HCT116 (cell line): ENCODE results near the gene ELMOD2. TPM values are rescaled to one million over a fixed set of nuclear protein-coding genes. Genes with fewer than 3 reads are reported as not detected.

Experiments
- ATAC-seq: fragments of 200-7000 bp; cut with Tn5 transposase; 2 replicates; pipeline ENCODE4 v1.9.1; 2020; ENCODE audit warnings: mild to moderate bottlenecking, moderate library complexity
- BruUV-seq: library from RNA; stranded (reverse); fragments of 400-500 nt; replicated peaks from 2 replicates; lab custom pipeline; 2021; lab: Mats Ljungman, UMichigan
- CTCF ChIA-PET: fragments of 300-600 bp; sonication (Branson Sonifier 250); formaldehyde crosslinking; loops from one replicate; lab custom pipeline; 2021; ENCODE audit warnings: antibody characterized with exemption; lab: Charles Lee
- POLR2A ChIA-PET: fragments of 300-600, 350-600 bp; sonication (Branson Sonifier 250); formaldehyde crosslinking; loops from one replicate; lab custom pipeline; 2021; ENCODE audit warnings: antibody characterized with exemption; lab: Charles Lee
- RAD21 ChIA-PET, 2 experiments: fragments of 300-600 bp; sonication (Branson Sonifier 250); formaldehyde crosslinking; loops; one replicate each; lab custom pipeline; 2023; ENCODE audit warnings: low total read pairs in 2 of 2; ENCODE audit not compliant: uncharacterized antibody in 2 of 2, unreplicated experiment in 2 of 2, low non-redundant PET in 1 of 2; lab: Charles Lee
- DNase-seq: peaks from one replicate; pipeline ENCODE4 v3.0.0-alpha.2; 2010; ENCODE audit warnings: low read depth, low spot score
- H2AFZ ChIP-seq: fragments of 200-600 bp; shearing (Covaris generic), sonication (generic); 2 replicates; pipeline ENCODE4 v1.6.1; 2017; ENCODE audit warnings: low read depth, mixed run types, mixed read lengths, antibody characterized with exemption, low read length; ENCODE audit not compliant: poor library complexity, severe bottlenecking
- H3K27ac ChIP-seq: 2 replicates; pipeline ENCODE4 v1.5.1; 2012; ENCODE audit warnings: low read depth, low read length
- H3K27me3 ChIP-seq: fragments of 200-600 bp; sonication (generic); 2 replicates; pipeline ENCODE4 v1.6.1; 2016; ENCODE audit warnings: mixed run types, low read length, mixed read lengths; ENCODE audit not compliant: insufficient read depth
- H3K36me3 ChIP-seq, 2 experiments: fragments of 200-500 bp in 1 of 2; fragments of 200-600 bp in 1 of 2; sonication (Bioruptor generic) in 1 of 2; sonication (generic) in 1 of 2; 2 replicates each; pipeline versions ENCODE4 v1.5.1 to v1.6.1; 2014 to 2016; ENCODE audit warnings: low read length in 2 of 2, inconsistent platforms in 1 of 2, mixed read lengths in 1 of 2, mixed run types in 1 of 2; ENCODE audit not compliant: insufficient read depth in 2 of 2, control insufficient read depth in 1 of 2
- H3K4me1 ChIP-seq, 2 experiments: fragments of 200-600 bp in 1 of 2; sonication (generic) in 1 of 2; 2 replicates each; pipeline versions ENCODE4 v1.5.1 to v1.6.1; 2012 to 2017; ENCODE audit warnings: low read length in 2 of 2, inconsistent platforms in 1 of 2, mild to moderate bottlenecking in 1 of 2, mixed read lengths in 1 of 2, mixed run types in 1 of 2, moderate library complexity in 1 of 2; ENCODE audit not compliant: insufficient read depth in 2 of 2, control insufficient read depth in 1 of 2
- H3K4me2 ChIP-seq: fragments of 200-600 bp; sonication (generic); 2 replicates; pipeline ENCODE4 v1.6.1; 2017; ENCODE audit warnings: mixed run types, low read length, mixed read lengths
- H3K4me3 ChIP-seq, 2 experiments: fragments of 200-600 bp in 1 of 2; sonication (generic) in 1 of 2; replicated peaks in 1 of 2; 2 replicates each; pipeline ENCODE4 v1.5.1; 2011 to 2016; ENCODE audit warnings: low read length in 2 of 2, control low read depth in 1 of 2, low read depth in 1 of 2, mild to moderate bottlenecking in 1 of 2, mixed read lengths in 1 of 2, mixed run types in 1 of 2
- H3K79me2 ChIP-seq: fragments of 200-600 bp; sonication (generic); 2 replicates; pipeline ENCODE4 v1.6.1; 2017; ENCODE audit warnings: mild to moderate bottlenecking, mixed run types, low read length, moderate library complexity, mixed read lengths; ENCODE audit not compliant: insufficient read depth
- H3K9ac ChIP-seq: fragments of 200-600 bp; sonication (generic); 2 replicates; pipeline ENCODE4 v1.6.1; 2016; ENCODE audit warnings: low read length, mixed read lengths
- H3K9me2 ChIP-seq: fragments of 200-600 bp; sonication (generic), shearing (Covaris generic); 2 replicates; pipeline ENCODE4 v1.6.1; 2017; ENCODE audit warnings: mixed run types, mild to moderate bottlenecking, moderate library complexity; ENCODE audit not compliant: insufficient read depth
- H3K9me3 ChIP-seq, 2 experiments: fragments of 200-500 bp in 1 of 2; fragments of 200-600 bp in 1 of 2; sonication (Bioruptor generic) in 1 of 2; sonication (generic) in 1 of 2; 2 replicates each; pipeline ENCODE4 v1.6.1; 2014 to 2017; ENCODE audit warnings: low read length in 2 of 2, mixed read lengths in 2 of 2, inconsistent platforms in 1 of 2, low read depth in 1 of 2, mild to moderate bottlenecking in 1 of 2, mixed run types in 1 of 2, moderate library complexity in 1 of 2; ENCODE audit not compliant: control insufficient read depth in 1 of 2, insufficient read depth in 1 of 2
- H4K20me1 ChIP-seq: fragments of 200-600 bp; sonication (generic), shearing (Covaris generic); 2 replicates; pipeline ENCODE4 v1.6.1; 2017; ENCODE audit warnings: mixed run types, mild to moderate bottlenecking, moderate library complexity; ENCODE audit not compliant: insufficient read depth
- CEBPB ChIP-seq: IDR thresholded peaks from 2 replicates; pipeline ENCODE4 v1.6.1; 2012; ENCODE audit warnings: low read depth
- ELF1 ChIP-seq: IDR thresholded peaks from 2 replicates; pipeline ENCODE4 v1.6.1; 2012; ENCODE audit warnings: low read depth, borderline replicate concordance
- EZH2phosphoT487 ChIP-seq: fragments of 200-600 bp; IDR thresholded peaks from 2 replicates; pipeline ENCODE4 v1.6.1; 2018; ENCODE audit warnings: antibody characterized with exemption, borderline replicate concordance
- FOSL1 ChIP-seq: IDR thresholded peaks from 2 replicates; pipeline ENCODE4 v1.6.1; 2012; ENCODE audit warnings: low read depth
- POLR2A ChIP-seq: IDR thresholded peaks from 2 replicates; pipeline ENCODE4 v1.7.0; 2011; ENCODE audit warnings: borderline replicate concordance; ENCODE audit not compliant: insufficient read depth, insufficient read length; ENCODE audit errors: extremely low read depth
- POLR2AphosphoS5 ChIP-seq: IDR thresholded peaks from 2 replicates; pipeline ENCODE4 v1.6.1; 2011; ENCODE audit warnings: mild to moderate bottlenecking, low read depth, low read length, moderate library complexity
- RAD21 ChIP-seq: IDR thresholded peaks from 2 replicates; pipeline ENCODE4 v1.6.1; 2012; ENCODE audit warnings: low read depth, mild to moderate bottlenecking
- SP1 ChIP-seq: IDR thresholded peaks from 2 replicates; pipeline ENCODE4 v1.6.1; 2012; ENCODE audit warnings: low read depth
- SRF ChIP-seq: IDR thresholded peaks from 2 replicates; pipeline ENCODE4 v1.6.1; 2012; ENCODE audit warnings: low read depth
- ZFX ChIP-seq: fragments of 450-650 bp; IDR thresholded peaks from 2 replicates; pipeline ENCODE4 v1.6.1; 2017
- intact Hi-C: fragments of 100-400 bp; cut with micrococcal nuclease; formaldehyde crosslinking; loops from 2 replicates; pipeline ENCODE4 v1.10.0; 2022
- total RNA-seq: library from RNA; stranded (reverse); gene quantifications from one replicate; pipeline ENCODE4 v1.2.1, GENCODE V29; 2021; ENCODE audit not compliant: unreplicated experiment
- TF ChIP-seq, protein P1 (sequence below): IDR thresholded peaks from 2 replicates; pipeline ENCODE4 v1.6.1; 2012; ENCODE audit warnings: low read depth
- TF ChIP-seq, protein P2 (sequence below): IDR thresholded peaks from 2 replicates; pipeline ENCODE4 v1.6.1; 2011; ENCODE audit warnings: mild to moderate bottlenecking, low read length, moderate library complexity; ENCODE audit not compliant: insufficient replicate concordance; ENCODE audit errors: extremely low read depth
- TF ChIP-seq, protein P3 (sequence below), 3 experiments: fragments of 200-600 bp in 1 of 3; sonication (generic) in 1 of 3; IDR thresholded peaks in 2 of 3; conservative IDR thresholded peaks in 1 of 3; 2 replicates each; pipeline ENCODE4 v1.5.1; 2012 to 2017; ENCODE audit warnings: low read depth in 2 of 3, low read length in 2 of 3, antibody characterized with exemption in 1 of 3, borderline replicate concordance in 1 of 3, control low read depth in 1 of 3, mild to moderate bottlenecking in 1 of 3, mixed read lengths in 1 of 3, mixed run types in 1 of 3, moderate library complexity in 1 of 3; ENCODE audit not compliant: insufficient read depth in 1 of 3

ELMOD2 gene
- total RNA-seq, 1 experiment from 2014 or later: 26.6 TPM

GRCh38 chr4:140529434-140529833, 5.5 kb downstream of the ELMOD2 start:
- no peak overlapping the region for H3K9ac ChIP-seq
- CTCF ChIA-PET: no interaction called here
- H3K27ac ChIP-seq: no peak overlapping the region

More at GRCh38 chr4:140529434-140529833, 5.5 kb downstream of the ELMOD2 start:
- intact Hi-C loops: loop anchor here (10.0 kb wide), 1 partner anchor 325 kb away; no protein-coding TSS in a partner anchor
- no peaks in the 10 kb centered on the region for H3K27me3 ChIP-seq
- H3K36me3 ChIP-seq: peaks cover 0 to 8% of the 10 kb centered on the region in 2 experiments; a peak in 3 of 4 replicates
- H3K9me2 ChIP-seq: no peaks in the 10 kb centered on the region
- BruUV-seq: no TSS peak
- DNase-seq (no peak), ATAC-seq (no peak)
- H3K4me2 ChIP-seq: no peak overlapping the region
- H3K4me3 ChIP-seq: no peak overlapping the region
- no peaks in the 10 kb centered on the region for H3K9me3 ChIP-seq
- H2AFZ ChIP-seq: no peak overlapping the region
- TF ChIP-seq SRF (no peak), ELF1 (no peak), RAD21 (no peak), FOSL1 (no peak), POLR2AphosphoS5 (no peak), SP1 (no peak), CEBPB (no peak), POLR2A (no peak), ZFX (no peak), EZH2phosphoT487 (no peak)
- TF ChIP-seq, protein P1, sequence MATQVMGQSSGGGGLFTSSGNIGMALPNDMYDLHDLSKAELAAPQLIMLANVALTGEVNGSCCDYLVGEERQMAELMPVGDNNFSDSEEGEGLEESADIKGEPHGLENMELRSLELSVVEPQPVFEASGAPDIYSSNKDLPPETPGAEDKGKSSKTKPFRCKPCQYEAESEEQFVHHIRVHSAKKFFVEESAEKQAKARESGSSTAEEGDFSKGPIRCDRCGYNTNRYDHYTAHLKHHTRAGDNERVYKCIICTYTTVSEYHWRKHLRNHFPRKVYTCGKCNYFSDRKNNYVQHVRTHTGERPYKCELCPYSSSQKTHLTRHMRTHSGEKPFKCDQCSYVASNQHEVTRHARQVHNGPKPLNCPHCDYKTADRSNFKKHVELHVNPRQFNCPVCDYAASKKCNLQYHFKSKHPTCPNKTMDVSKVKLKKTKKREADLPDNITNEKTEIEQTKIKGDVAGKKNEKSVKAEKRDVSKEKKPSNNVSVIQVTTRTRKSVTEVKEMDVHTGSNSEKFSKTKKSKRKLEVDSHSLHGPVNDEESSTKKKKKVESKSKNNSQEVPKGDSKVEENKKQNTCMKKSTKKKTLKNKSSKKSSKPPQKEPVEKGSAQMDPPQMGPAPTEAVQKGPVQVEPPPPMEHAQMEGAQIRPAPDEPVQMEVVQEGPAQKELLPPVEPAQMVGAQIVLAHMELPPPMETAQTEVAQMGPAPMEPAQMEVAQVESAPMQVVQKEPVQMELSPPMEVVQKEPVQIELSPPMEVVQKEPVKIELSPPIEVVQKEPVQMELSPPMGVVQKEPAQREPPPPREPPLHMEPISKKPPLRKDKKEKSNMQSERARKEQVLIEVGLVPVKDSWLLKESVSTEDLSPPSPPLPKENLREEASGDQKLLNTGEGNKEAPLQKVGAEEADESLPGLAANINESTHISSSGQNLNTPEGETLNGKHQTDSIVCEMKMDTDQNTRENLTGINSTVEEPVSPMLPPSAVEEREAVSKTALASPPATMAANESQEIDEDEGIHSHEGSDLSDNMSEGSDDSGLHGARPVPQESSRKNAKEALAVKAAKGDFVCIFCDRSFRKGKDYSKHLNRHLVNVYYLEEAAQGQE: no peak
- TF ChIP-seq, protein P2, sequence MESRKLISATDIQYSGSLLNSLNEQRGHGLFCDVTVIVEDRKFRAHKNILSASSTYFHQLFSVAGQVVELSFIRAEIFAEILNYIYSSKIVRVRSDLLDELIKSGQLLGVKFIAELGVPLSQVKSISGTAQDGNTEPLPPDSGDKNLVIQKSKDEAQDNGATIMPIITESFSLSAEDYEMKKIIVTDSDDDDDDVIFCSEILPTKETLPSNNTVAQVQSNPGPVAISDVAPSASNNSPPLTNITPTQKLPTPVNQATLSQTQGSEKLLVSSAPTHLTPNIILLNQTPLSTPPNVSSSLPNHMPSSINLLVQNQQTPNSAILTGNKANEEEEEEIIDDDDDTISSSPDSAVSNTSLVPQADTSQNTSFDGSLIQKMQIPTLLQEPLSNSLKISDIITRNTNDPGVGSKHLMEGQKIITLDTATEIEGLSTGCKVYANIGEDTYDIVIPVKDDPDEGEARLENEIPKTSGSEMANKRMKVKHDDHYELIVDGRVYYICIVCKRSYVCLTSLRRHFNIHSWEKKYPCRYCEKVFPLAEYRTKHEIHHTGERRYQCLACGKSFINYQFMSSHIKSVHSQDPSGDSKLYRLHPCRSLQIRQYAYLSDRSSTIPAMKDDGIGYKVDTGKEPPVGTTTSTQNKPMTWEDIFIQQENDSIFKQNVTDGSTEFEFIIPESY: no peak
- TF ChIP-seq, protein P3, sequence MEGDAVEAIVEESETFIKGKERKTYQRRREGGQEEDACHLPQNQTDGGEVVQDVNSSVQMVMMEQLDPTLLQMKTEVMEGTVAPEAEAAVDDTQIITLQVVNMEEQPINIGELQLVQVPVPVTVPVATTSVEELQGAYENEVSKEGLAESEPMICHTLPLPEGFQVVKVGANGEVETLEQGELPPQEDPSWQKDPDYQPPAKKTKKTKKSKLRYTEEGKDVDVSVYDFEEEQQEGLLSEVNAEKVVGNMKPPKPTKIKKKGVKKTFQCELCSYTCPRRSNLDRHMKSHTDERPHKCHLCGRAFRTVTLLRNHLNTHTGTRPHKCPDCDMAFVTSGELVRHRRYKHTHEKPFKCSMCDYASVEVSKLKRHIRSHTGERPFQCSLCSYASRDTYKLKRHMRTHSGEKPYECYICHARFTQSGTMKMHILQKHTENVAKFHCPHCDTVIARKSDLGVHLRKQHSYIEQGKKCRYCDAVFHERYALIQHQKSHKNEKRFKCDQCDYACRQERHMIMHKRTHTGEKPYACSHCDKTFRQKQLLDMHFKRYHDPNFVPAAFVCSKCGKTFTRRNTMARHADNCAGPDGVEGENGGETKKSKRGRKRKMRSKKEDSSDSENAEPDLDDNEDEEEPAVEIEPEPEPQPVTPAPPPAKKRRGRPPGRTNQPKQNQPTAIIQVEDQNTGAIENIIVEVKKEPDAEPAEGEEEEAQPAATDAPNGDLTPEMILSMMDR (IDR thresholded peaks at IDR 0.05 in 2 of 3, conservative IDR thresholded peaks at IDR 0.05 in 1 of 3; ENCODE audit: borderline replicate concordance in 1 of 3, insufficient read depth in 1 of 3, low read depth in 2 of 3, low read length in 2 of 3): no peak
- TF ChIP-seq, all 23 proteins: peak for 0
- 0 out of 4 replicates have a peak, but pooled peaks cover 0 to 2% of the 10 kb centered on the region in 2 experiments for H3K4me1 ChIP-seq
- no peaks in the 10 kb centered on the region for H4K20me1 ChIP-seq
- ChIA-PET POLR2A (no interaction called here), RAD21 (no interaction called here)
- peaks cover 18% of the 10 kb centered on the region for H3K79me2 ChIP-seq
